Breast epithelium (tissue), 3 donors: ENCODE results near the gene ADORA2B.

ENCODE experiments used
- CTCF ChIP-seq, 3 donors: fragments of 450-650 bp; IDR thresholded peaks; one replicate each; pipeline ENCODE4 v1.5.1; 2016 to 2017; ENCODE audit warnings: antibody characterized with exemption in 3 of 3, mild to moderate bottlenecking in 3 of 3, moderate library complexity in 3 of 3
- POLR2AphosphoS5 ChIP-seq, 3 donors: sonication (generic); formaldehyde crosslinking; IDR thresholded peaks; one replicate each; pipeline ENCODE4 v1.6.1; 2017; ENCODE audit warnings: antibody characterized with exemption in 3 of 3

GRCh38 chr17:16005636-16006035, 60.7 kb downstream of the ADORA2B start:
- no peak for TF ChIP-seq CTCF (IDR thresholded peaks at IDR 0.05)
- TF ChIP-seq POLR2AphosphoS5 (IDR thresholded peaks at IDR 0.05), result no peak
